MCF 10A (cell line): ENCODE results near the gene IFI27L2. TPM values are rescaled to one million over a fixed set of nuclear protein-coding genes. Genes with fewer than 3 reads are reported as not detected.

Source experiments
- BruUV-seq: library from RNA; stranded (reverse); fragments of 400-500 nt; replicated peaks from 2 replicates; lab custom pipeline; 2021; lab: Mats Ljungman, UMichigan
- CTCF ChIA-PET: fragments of 300-600 bp; sonication (Branson Sonifier 250); formaldehyde crosslinking; extraction: SDS; loops from one replicate; lab custom pipeline; 2021; ENCODE audit warnings: antibody characterized with exemption, inconsistent platforms; lab: Yijun Ruan, JAX
- POLR2A ChIA-PET: fragments of 300-600, 350-650 bp; sonication (Branson Sonifier 250); formaldehyde crosslinking; extraction: SDS; loops from one replicate; lab custom pipeline; 2020; ENCODE audit warnings: antibody characterized with exemption, inconsistent platforms; lab: Yijun Ruan, JAX
- DNase-seq: peaks from one replicate; pipeline ENCODE4 v3.0.0-alpha.2; 2018; ENCODE audit not compliant: unreplicated experiment
- H3K27ac Mint-ChIP-seq: one replicate; pipeline ENCODE4 v1.8.0; 2022; ENCODE audit warnings: mild to moderate bottlenecking, low read depth, mixed read lengths; ENCODE audit not compliant: unreplicated experiment
- H3K27me3 Mint-ChIP-seq: one replicate; pipeline ENCODE4 v1.8.0; 2022; ENCODE audit warnings: mixed read lengths; ENCODE audit not compliant: insufficient read depth, unreplicated experiment
- H3K36me3 Mint-ChIP-seq: one replicate; pipeline ENCODE4 v1.8.0; 2022; ENCODE audit warnings: mild to moderate bottlenecking, moderate library complexity, mixed read lengths; ENCODE audit not compliant: insufficient read depth, unreplicated experiment
- H3K4me1 Mint-ChIP-seq: one replicate; pipeline ENCODE4 v1.8.0; 2022; ENCODE audit warnings: mixed read lengths; ENCODE audit not compliant: insufficient read depth, unreplicated experiment
- H3K4me3 Mint-ChIP-seq: one replicate; pipeline ENCODE4 v1.8.0; 2022; ENCODE audit warnings: mild to moderate bottlenecking, moderate library complexity, mixed read lengths; ENCODE audit not compliant: unreplicated experiment
- H3K9me3 Mint-ChIP-seq: one replicate; pipeline ENCODE4 v1.8.0; 2022; ENCODE audit warnings: mixed read lengths; ENCODE audit not compliant: unreplicated experiment
- CTCF ChIP-seq: fragments of 200-600 bp; IDR thresholded peaks from one replicate; pipeline ENCODE4 v1.8.0; 2022; ENCODE audit warnings: antibody characterized with exemption, mild to moderate bottlenecking; ENCODE audit not compliant: unreplicated experiment
- intact Hi-C: fragments of 100-400 bp; cut with micrococcal nuclease; formaldehyde crosslinking; loops from 2 replicates; pipeline ENCODE4 v1.14.1; 2022
- total RNA-seq: library from RNA; stranded (reverse); gene quantifications from 2 replicates; pipeline ENCODE4 v1.2.3, GENCODE V29; 2022

IFI27L2 gene
- total RNA-seq, 1 experiment from 2014 or later = 44.3 TPM

DNA sequence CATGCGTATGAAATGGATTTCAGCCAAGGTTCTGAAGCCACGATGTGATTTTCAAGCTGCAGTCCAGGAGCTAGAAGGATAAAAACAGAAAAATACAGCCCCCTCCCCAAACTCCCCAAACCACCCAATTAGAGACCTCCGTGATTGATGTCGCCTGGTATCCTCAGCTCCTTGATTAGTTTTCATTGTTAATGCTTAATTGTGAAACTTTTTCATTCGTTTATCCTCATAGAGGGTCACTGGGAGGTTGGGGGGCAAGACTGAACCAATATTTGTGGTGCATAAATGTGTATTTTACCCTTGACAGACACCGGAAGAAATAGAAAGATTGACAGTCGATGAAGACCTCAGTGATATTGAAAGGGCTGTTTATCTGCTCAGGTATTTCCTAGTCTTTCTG, 46.3 kb upstream of the IFI27L2 start:
- Mint-ChIP-seq H3K27me3 (no peaks in the 10 kb centered on the region), H3K9me3 (no peaks in the 10 kb centered on the region), H3K4me1 (peaks cover 25% of the 10 kb centered on the region), H3K27ac (no peak overlapping the region), H3K4me3 (peak overlapping the region; percentile 69), H3K36me3 (no peaks in the 10 kb centered on the region)
- TF ChIP-seq CTCF = no peak
- no peak for DNase-seq
- BruUV-seq = no TSS peak
- intact Hi-C loops = no loop called here
- ChIA-PET POLR2A (no interaction called here), CTCF (interaction anchor here (0.7 to 2.2 kb wide), 7 partner anchors 38 to 520 kb away, joined by 3 to 11 read pairs (median 3); no protein-coding TSS in a partner anchor)

- H3K9me3 Mint-ChIP-seq = no peaks in the 10 kb centered on the region
- intact Hi-C loops = no loop called here
- no peaks in the 10 kb centered on the region for H3K36me3 Mint-ChIP-seq
- no peak for DNase-seq
- no peak overlapping the region for H3K27ac Mint-ChIP-seq
- H3K4me1 Mint-ChIP-seq = peaks cover 25% of the 10 kb centered on the region
- ChIA-PET POLR2A (no interaction called here), CTCF (interaction anchor here (0.6 to 2.2 kb wide), 10 partner anchors 37 to 1283 kb away, joined by 3 to 11 read pairs (median 3); partner anchors contain the start of gene CCDC197)
- BruUV-seq = no TSS peak
- peak overlapping the region; percentile 69 for H3K4me3 Mint-ChIP-seq
- no peak for TF ChIP-seq CTCF
- no peaks in the 10 kb centered on the region for H3K27me3 Mint-ChIP-seq
Measured at GRCh38 chr14:94175011-94175745, 45.8 kb upstream of the IFI27L2 start.

DNA sequence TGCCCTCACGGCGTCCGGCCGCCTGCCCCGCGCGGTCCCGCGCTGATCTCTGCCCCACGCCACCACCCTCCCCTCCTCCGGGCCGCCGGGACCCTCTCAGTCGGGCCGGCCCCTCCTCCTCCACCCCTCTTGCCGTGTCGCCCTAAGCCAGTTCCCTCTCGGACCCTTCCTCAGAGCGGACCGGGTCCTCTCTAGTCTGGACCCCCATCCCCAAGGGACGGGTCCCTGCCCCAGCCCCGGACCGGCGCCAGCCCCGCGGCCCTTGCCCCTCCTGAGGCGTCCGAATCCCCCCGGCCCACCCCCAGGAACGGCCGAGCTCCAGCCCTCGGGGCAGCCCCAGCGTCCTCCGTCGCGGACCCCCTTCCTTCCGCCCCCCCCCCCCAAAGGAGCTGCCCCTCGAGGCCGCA, 45.2 kb upstream of the IFI27L2 start:
- BruUV-seq = no TSS peak
- ChIA-PET POLR2A (no interaction called here), CTCF (interaction anchor here (0.6 to 2.2 kb wide), 5 partner anchors 37 to 1283 kb away, joined by 3 to 11 read pairs (median 3); partner anchors contain the start of gene CCDC197)
- no peak for TF ChIP-seq CTCF
- no peak overlapping the region for H3K27ac Mint-ChIP-seq
- peaks cover 25% of the 10 kb centered on the region for H3K4me1 Mint-ChIP-seq
- no peaks in the 10 kb centered on the region for H3K36me3 Mint-ChIP-seq
- DNase-seq = no peak
- H3K9me3 Mint-ChIP-seq = no peaks in the 10 kb centered on the region
- intact Hi-C loops = no loop called here
- peak overlapping the region; percentile 69 for H3K4me3 Mint-ChIP-seq
- no peaks in the 10 kb centered on the region for H3K27me3 Mint-ChIP-seq

DNA sequence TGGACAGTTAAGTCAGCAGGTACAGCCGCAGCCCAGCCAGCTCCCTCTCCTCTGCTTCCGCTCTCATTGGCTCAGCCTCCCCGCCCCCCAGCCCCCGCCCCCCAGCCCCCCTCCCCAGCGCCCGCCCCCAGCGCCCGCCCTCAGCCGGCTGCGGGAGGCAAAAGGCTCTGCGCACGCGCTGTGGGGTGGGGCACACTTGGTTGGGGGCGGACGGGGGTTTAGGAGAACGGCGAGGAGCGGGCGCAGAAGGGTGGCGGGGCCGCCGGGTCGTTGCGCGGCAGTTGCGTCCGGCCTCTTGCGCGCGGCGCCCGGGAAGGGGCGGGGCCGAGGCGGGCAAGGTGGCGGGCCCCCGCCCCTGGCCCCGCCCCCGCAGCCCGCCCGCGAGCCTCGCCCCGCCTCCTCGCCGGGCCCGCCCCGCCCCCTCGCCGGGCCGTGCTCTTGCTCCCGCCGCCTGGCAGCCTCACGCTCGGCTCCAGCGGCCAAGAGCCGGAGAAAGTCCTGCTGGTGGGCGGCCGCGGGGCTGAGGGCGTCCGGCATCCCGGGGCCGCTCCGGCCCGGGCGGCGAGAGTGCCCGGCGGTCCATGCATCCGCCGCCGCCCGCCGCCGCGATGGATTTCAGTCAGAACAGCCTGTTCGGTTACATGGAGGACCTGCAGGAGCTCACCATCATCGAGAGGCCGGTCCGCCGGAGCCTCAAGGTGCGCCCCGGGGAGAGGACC, 44.6 kb upstream of the IFI27L2 start, which contains the start of gene PPP4R4:
Gene PPP4R4, plus strand, starts transcription at position 438 of the 719 bp plus-strand sequence. Its CDS starts 144 bp downstream, at position 582.
- Mint-ChIP-seq H3K4me3 (peak within 1 kb of the TSS; percentile 69), H3K27ac (no peak within 1 kb of the TSS), H3K27me3 (no peaks in the 10 kb centered on the region), H3K4me1 (peaks cover 25% of the 10 kb centered on the region), H3K36me3 (no peaks in the 10 kb centered on the region), H3K9me3 (no peaks in the 10 kb centered on the region)
- BruUV-seq = no TSS peak
- ChIA-PET POLR2A (interaction anchor here (1.4 kb wide), 1 partner anchor 426 kb away, joined by 3 read pairs; no protein-coding TSS in a partner anchor), CTCF (interaction anchor here (0.6 to 2.2 kb wide), 4 partner anchors 38 to 1282 kb away, joined by 3 to 11 read pairs (median 3); no protein-coding TSS in a partner anchor)
- peak; percentile 71 for DNase-seq
- intact Hi-C loops = no loop called here
- no peak for TF ChIP-seq CTCF
